Left forelimb (tissue), 1 donor: ENCODE measurements around the gene PSMC3.
"Not testable (repeated sequence)": the region's sequence is repeated elsewhere in the genome, so short reads cannot be mapped to it uniquely, and the experiment has no call there.

Experiments
- DNase-seq: peaks from one replicate; pipeline ENCODE4 v3.0.0-alpha.2; 2018; ENCODE audit warnings: low spot score

The PSMC3 gene

GRCh38 chr11:47426062-47426956 is at the start of gene PSMC3:
Gene PSMC3, minus strand, starts transcription at chr11:47426439. Its CDS starts 160 bp downstream, at chr11:47426279.
- peak; percentile 99 for DNase-seq

GRCh38 chr11:47470671-47471070 is 44.4 kb upstream of the PSMC3 start:
- no peak for DNase-seq

GRCh38 chr11:47469361-47470179 is 43.3 kb upstream of the PSMC3 start:
- DNase-seq: no peak

- DNase-seq: no peak
Observed at GRCh38 chr11:47468598-47469214, 42.5 kb upstream of the PSMC3 start.

- DNase-seq: no peak
Observed at GRCh38 chr11:47467357-47467756, 41.1 kb upstream of the PSMC3 start.

- DNase-seq: no peak
Observed at GRCh38 chr11:47466701-47467250, 40.5 kb upstream of the PSMC3 start.

GRCh38 chr11:47466201-47466600 is 40.0 kb upstream of the PSMC3 start:
- no peak for DNase-seq

GRCh38 chr11:47464483-47464882 is 38.2 kb upstream of the PSMC3 start:
- no peak for DNase-seq

- DNase-seq: no peak
Observed at GRCh38 chr11:47461876-47462275, 35.6 kb upstream of the PSMC3 start.

GRCh38 chr11:47460571-47461235 is 34.5 kb upstream of the PSMC3 start:
- no peak for DNase-seq

- not testable (repeated sequence) for DNase-seq
Observed at GRCh38 chr11:47454258-47454671, 28.0 kb upstream of the PSMC3 start.

GRCh38 chr11:47453365-47453764 is 27.1 kb upstream of the PSMC3 start:
- DNase-seq: no peak

- no peak for DNase-seq
Observed at GRCh38 chr11:47451990-47452389, 25.8 kb upstream of the PSMC3 start.

- DNase-seq: no peak
Observed at GRCh38 chr11:47451436-47451835, 25.2 kb upstream of the PSMC3 start.

GRCh38 chr11:47449541-47449940 is 23.3 kb upstream of the PSMC3 start:
- no peak for DNase-seq

- peak; percentile 75 for DNase-seq
Observed at GRCh38 chr11:47448566-47449427, 22.6 kb upstream of the PSMC3 start, which contains the start of gene RAPSN. Gene RAPSN, minus strand, starts transcription at chr11:47449136. Its CDS starts 172 bp downstream, at chr11:47448964.

- DNase-seq: no peak
Observed at GRCh38 chr11:47447906-47448305, 21.7 kb upstream of the PSMC3 start.

GRCh38 chr11:47446833-47447232 is 20.6 kb upstream of the PSMC3 start:
- no peak for DNase-seq

GRCh38 chr11:47445840-47446239 is 19.6 kb upstream of the PSMC3 start:
- no peak for DNase-seq

GRCh38 chr11:47443817-47444216 is 17.6 kb upstream of the PSMC3 start:
- DNase-seq: no peak
